Body of pancreas (tissue), 4 donors: ENCODE measurements around the gene POLR1E.

Source experiments
- CTCF ChIP-seq, 7 experiments: fragments of 450-650 bp in 4 of 7; fragments of 200-600 bp in 3 of 7; sonication (generic) in 3 of 7; IDR thresholded peaks; one replicate each; pipeline ENCODE4 v1.5.1; 2016 to 2019; ENCODE audit warnings: antibody characterized with exemption in 7 of 7
- POLR2A ChIP-seq, 3 donors: fragments of 450-650 bp; IDR thresholded peaks; one replicate each; pipeline ENCODE4 v1.6.1; 2016; ENCODE audit warnings: antibody characterized with exemption in 3 of 3, mild to moderate bottlenecking in 2 of 3

DNA sequence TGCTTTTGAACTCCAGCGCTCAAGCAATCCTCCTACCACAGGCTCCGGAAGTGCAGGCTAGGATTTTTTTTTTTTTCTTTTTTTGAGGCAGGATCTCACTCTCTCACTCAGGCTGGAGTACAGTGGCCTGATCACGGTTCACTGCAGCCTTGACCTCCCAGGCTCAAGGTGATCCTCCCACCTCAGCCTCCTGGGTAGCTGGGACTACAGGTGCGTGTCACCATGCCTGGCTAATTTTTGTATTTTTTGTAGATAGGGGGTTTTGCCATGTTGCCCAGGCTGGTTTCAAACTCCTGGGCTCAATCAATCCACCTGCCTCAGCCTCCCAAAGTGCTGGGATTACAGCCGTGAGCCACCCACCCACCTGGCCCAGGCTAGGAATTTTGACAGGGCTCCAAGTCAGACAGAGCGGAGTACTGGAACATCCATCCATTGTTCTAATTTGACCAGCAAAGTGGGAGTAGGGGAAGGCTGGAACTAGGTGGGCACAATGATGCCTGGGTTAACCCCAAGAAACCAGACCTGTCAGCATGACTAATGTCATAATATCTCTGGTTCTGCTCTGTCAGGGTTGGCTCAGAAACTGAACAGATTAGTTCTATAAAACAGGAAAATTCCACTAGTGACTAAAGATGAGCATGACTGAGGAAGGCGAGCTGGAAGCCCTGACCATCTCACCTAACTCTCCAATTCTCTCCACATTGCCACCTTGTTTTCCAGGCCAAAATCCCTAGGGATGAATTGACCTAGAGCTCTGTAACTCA is 29.7 kb upstream of the POLR1E start:
- TF ChIP-seq POLR2A (IDR thresholded peaks at IDR 0.05) (no peak), CTCF (IDR thresholded peaks at IDR 0.05) (no peak)
